Heart right ventricle (tissue), 16 donors: ENCODE data around the gene ANKRD13D. TPM values are rescaled to one million over a fixed set of nuclear protein-coding genes. Genes with fewer than 3 reads are reported as not detected.

ENCODE experiments used
- ATAC-seq, 8 donors: fragments of 200-7000 bp; cut with Tn5 transposase; one replicate each; pipeline ENCODE4 v1.9.1; 2020; ENCODE audit warnings: mild to moderate bottlenecking in 8 of 8, moderate library complexity in 8 of 8, moderate number of reproducible peaks in 1 of 8
- DNase-seq, 2 donors: peaks; one replicate each; pipeline ENCODE4 v3.0.0-alpha.2; 2020
- H3K27ac ChIP-seq, 10 donors: fragments of 200-600 bp; sonication (generic) in 2 of 10; one replicate each; pipeline versions ENCODE4 v1.5.0 to v1.8.0; 2020 to 2022; ENCODE audit warnings: mild to moderate bottlenecking in 3 of 10
- H3K27me3 ChIP-seq, 7 donors: fragments of 200-600 bp; one replicate each; pipeline ENCODE4 v1.8.0; 2021 to 2022; ENCODE audit warnings: mild to moderate bottlenecking in 2 of 7
- H3K36me3 ChIP-seq, 9 donors: fragments of 200-600 bp; sonication (generic) in 1 of 9; one replicate each; pipeline versions ENCODE4 v1.5.0 to v1.8.0; 2020 to 2022; ENCODE audit warnings: mild to moderate bottlenecking in 2 of 9
- H3K4me1 ChIP-seq, 9 donors: fragments of 200-600 bp; sonication (generic) in 1 of 9; one replicate each; pipeline versions ENCODE4 v1.5.0 to v1.8.0; 2020 to 2022; ENCODE audit warnings: mild to moderate bottlenecking in 4 of 9
- H3K4me3 ChIP-seq, 10 donors: fragments of 200-600 bp; sonication (generic) in 2 of 10; one replicate each; pipeline versions ENCODE4 v1.5.0 to v1.8.0; 2020 to 2022; ENCODE audit warnings: mild to moderate bottlenecking in 7 of 10, moderate library complexity in 2 of 10
- H3K9me3 ChIP-seq, 11 donors: fragments of 200-600 bp in 10 of 11; sonication (generic) in 2 of 11; one replicate each; pipeline versions ENCODE4 v1.5.0 to v1.8.0; 2013 to 2022; ENCODE audit warnings: mild to moderate bottlenecking in 2 of 11, control low read depth in 1 of 11, moderate library complexity in 1 of 11
- WGBS, 2 donors: extraction: QIAGEN DNeasy Blood & Tissue Kit; methylation state at CpG; one replicate each; pipeline ENCODE4 v1.1.7; 2013; ENCODE audit warnings: inconsistent platforms in 1 of 2; 5-methylcytosine and 5-hydroxymethylcytosine counted together
- intact Hi-C, 10 donors: fragments of 100-400 bp; cut with DNase I; formaldehyde crosslinking; loops; one replicate each; pipeline versions ENCODE4 v1.11.1 to v1.14.2; 2022
- polyA plus RNA-seq, 2 donors: library from polyadenylated mRNA; stranded (reverse); fragments of 200-250 nt; gene quantifications; one replicate each; pipeline ENCODE4 v1.2.3, GENCODE V29; 2013
- total RNA-seq, 10 donors: library from RNA; stranded (reverse); fragmentation: NEBNext Ultra II Directional in 3 of 10; extraction: Animal tissue kit (Norgen Biotek cat#: 25700) in 3 of 10; gene quantifications; one replicate each; pipeline versions ENCODE4 v1.2.1 to v1.2.4, GENCODE V29; 2021 to 2023
- TF ChIP-seq, protein P1 (sequence below), 9 donors: fragments of 200-600 bp; sonication (generic) in 2 of 9; IDR thresholded peaks; one replicate each; pipeline versions ENCODE4 v1.5.0 to v1.8.0; 2021 to 2022; ENCODE audit warnings: antibody characterized with exemption in 9 of 9, mild to moderate bottlenecking in 5 of 9, moderate library complexity in 1 of 9
- donor health status: Arrhythmogenic right ventricular cardiomyopathy.
- donor health status: ischemic (EF 13 %, LVEDD 7.1; RV severe dilation, severe dysfunction).
- donor health status: healthy with polysubstance abuse.
- donor health status: DM: no; HTN: yes; CAD: no.
- donor health status: DM: no; HTN: no; CAD: no.
- donor health status: ischemic (EF 25% LVEDD 6.9; RV normal size, moderate dysfunction).
- donor health status: ischemic (EF 25% LVEDD 5.7; RV mildly dilated, moderate dysfunction).
- donor health status: healthy.
- donor health status: DM: yes; HTN: yes; CAD: no.
- donor health status: Ischemic cardiomyopathy.
- donor health status: ischemic (EF 35%, LVEDD 5.7; RV mildly dilated, moderate dysfunction).
- donor health status: nonischemic (EF 11% LVEDD 7.7; RV severe dilation, severe dysfunction).
- donor health status: DM: yes; HTN: yes; CAD: no.
- donor health status: PGD.
- donor health status: ischemic (EF 29% LVEDD 5.4; RV normal size, mild dysfunction).
- donor health status: nonischemic (EF 23%, LVEDD 6.1; RV moderate dilation, normal function).

ANKRD13D gene
- total and polyA plus RNA-seq, 12 donors = 7.9 to 39.4 (median 13.3) TPM

DNA sequence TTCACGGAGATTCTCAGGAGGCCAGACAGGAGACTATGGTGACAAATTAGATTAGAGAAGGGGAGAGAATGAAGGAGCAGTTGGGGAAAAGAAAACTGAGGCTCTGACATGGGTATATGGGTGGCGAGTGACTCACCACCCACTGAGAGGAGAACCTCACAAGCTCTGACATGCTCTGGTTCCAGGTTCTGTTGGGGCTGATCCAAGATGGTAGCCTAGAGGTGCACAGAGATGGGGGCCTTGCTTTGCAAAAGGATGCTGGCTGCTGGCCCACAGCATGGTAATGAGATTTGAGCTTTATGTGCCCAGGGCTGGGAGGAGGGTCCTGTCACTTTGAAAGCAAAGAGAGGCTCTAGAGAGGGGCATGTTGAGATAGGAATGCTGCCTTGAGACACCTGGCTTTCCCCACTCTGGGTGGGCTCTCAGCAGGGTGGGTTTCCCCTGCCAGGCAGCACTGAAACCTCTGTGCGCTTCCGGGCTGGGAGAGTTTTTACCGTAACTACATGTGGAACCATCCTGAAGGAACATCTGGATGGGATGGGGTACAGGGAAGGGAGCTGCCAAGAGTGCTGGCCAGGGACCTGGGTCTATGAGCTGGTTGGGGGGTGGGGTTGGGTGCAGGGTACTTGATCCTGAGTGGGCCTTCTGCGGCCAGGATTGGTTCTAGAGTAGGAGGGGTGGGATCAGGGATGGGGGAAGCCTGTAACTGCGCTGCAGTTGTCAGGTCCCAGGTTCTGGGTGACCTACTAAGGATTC, 24.0 kb upstream of the ANKRD13D start:
- WGBS, 2 donors = 94 to 95% methylated on average over 7 of the region's 7 CpGs
- Histone ChIP-seq H3K27me3 (no peaks in the 10 kb centered on the region), H3K27ac (peak overlapping the region in 5 of 10 donors; percentile 66 to 82 (median 77)), H3K4me3 (no peak overlapping the region), H3K9me3 (no peaks in the 10 kb centered on the region), H3K36me3 (peaks cover 0 to 21% (median 0%) of the 10 kb centered on the region in 9 donors), H3K4me1 (peaks cover 23 to 69% (median 58%) of the 10 kb centered on the region in 9 donors)
- TF ChIP-seq, protein P1, sequence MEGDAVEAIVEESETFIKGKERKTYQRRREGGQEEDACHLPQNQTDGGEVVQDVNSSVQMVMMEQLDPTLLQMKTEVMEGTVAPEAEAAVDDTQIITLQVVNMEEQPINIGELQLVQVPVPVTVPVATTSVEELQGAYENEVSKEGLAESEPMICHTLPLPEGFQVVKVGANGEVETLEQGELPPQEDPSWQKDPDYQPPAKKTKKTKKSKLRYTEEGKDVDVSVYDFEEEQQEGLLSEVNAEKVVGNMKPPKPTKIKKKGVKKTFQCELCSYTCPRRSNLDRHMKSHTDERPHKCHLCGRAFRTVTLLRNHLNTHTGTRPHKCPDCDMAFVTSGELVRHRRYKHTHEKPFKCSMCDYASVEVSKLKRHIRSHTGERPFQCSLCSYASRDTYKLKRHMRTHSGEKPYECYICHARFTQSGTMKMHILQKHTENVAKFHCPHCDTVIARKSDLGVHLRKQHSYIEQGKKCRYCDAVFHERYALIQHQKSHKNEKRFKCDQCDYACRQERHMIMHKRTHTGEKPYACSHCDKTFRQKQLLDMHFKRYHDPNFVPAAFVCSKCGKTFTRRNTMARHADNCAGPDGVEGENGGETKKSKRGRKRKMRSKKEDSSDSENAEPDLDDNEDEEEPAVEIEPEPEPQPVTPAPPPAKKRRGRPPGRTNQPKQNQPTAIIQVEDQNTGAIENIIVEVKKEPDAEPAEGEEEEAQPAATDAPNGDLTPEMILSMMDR (IDR thresholded peaks at IDR 0.05) = no peak
- ATAC-seq (no peak), DNase-seq (no peak)
- intact Hi-C loops = loop anchor here in 5 of 10 donors (2.0 to 10.0 kb wide), 5 partner anchors 37 to 120 kb away; partner anchors contain the start of gene SSH3 (in 2 of the 5)

DNA sequence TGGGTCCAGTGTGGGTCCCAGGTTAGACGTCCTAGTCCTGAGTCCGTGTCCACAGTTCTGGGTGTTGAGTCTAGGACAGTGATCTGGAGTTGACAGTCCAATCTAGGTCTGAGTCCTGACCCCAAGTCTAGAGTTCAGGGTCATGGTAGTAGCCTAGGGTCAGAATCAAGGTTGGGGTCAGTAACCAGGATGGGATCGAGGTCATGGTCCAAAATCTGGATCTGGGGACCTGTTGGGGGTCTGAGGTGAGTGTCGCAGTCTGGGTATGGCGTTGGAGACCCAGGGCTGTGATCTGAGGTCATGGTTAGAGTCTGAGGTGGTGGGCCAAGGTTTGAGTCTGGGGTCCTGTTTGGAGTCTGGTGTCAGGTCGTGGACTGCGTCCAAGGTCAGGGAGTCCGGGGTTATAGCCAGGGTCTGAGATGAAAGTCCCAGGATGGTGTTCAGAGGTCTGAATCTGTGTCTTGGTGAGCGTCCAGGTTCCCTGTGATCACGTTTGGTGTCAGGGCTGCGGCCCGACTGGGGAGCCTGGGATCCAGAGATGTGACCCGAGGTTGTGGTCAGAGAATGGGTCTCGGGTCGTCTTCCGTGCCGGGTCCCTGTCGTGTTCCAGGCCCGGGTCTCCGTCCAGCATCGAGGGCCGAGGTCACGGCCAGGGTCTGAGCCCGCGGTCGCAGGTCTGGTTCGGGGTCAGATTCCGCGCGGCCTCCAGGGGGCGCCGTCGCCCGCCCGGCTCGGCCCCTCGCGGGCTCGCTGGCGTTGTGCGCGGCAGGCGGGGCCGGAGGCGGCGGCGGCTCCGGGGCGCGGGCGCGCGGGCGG, 23.3 kb upstream of the ANKRD13D start:
- DNase-seq = peak; percentile 70 to 89
- 12% methylated on average over 54 of the region's 54 CpGs for WGBS, 2 donors

DNA sequence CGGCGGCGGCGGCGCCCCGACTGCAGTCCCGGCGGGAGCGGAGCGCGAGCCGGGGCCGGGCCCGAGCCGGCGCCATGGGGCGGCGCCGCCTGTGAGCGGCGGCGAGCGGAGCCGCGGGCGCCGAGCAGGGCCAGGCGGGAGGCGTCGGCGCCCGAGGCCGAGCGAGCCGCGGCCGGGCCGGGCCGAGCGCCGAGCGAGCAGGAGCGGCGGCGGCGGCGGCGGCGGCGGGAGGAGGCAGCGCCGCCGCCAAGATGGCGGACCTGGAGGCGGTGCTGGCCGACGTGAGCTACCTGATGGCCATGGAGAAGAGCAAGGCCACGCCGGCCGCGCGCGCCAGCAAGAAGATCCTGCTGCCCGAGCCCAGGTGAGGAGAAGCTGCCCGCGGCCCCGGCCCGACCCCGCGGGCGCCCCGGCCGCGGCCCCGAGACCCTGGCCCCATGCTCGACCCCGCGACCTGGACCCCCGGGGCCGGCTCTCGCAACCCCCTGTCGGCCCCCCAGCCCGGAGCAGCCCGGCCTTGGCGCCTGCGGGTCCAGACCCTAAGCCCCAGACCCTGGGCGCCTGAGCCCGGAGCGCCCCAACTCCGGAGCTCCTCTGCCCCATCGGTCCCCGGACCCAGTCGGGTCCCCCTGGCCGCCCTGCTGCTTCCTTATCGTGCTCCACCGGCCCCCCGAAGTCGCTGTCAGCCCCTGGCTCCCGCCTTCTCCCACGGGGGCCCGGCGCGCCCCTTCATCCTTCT, 22.5 kb upstream of the ANKRD13D start, which contains the start of gene GRK2:
TSS of gene GRK2 (plus strand) at position 25 of the 739 bp plus-strand sequence. CDS start at position 252, 227 bp downstream.
- peaks cover 31 to 76% (median 67%) of the 10 kb centered on the region in 9 donors for H3K4me1 ChIP-seq
- intact Hi-C loops = loop anchor here in 9 of 10 donors (1.0 to 10.0 kb wide), 5 partner anchors 36 to 118 kb away; partner anchors contain the start of gene SSH3 (in 2 of the 9)
- 0 to 1% methylated on average over 48 to 99 of the region's 103 CpGs for WGBS, 2 donors
- peak in 1 of 8 donors; percentile 19 for ATAC-seq
- DNase-seq = peak in 1 of 2 donors; percentile 53
- TF ChIP-seq, protein P1 (IDR thresholded peaks at IDR 0.05) = no peak
- peak within 1 kb of the TSS; percentile 75 to 98 (median 96) for H3K4me3 ChIP-seq
- H3K36me3 ChIP-seq = peaks cover 0 to 28% (median 0%) of the 10 kb centered on the region in 9 donors
- peak within 1 kb of the TSS; percentile 70 to 98 (median 91) for H3K27ac ChIP-seq
- no peaks in the 10 kb centered on the region for H3K9me3 ChIP-seq
- H3K27me3 ChIP-seq = no peaks in the 10 kb centered on the region

More for the DNA sequence above, 23.3 kb upstream of the ANKRD13D start:
- intact Hi-C loops = loop anchor here in 9 of 10 donors (1.0 to 10.0 kb wide), 5 partner anchors 36 to 119 kb away; partner anchors contain the start of gene SSH3 (in 2 of the 9)
- peak; percentile 51 to 76 (median 64) for ATAC-seq
- Histone ChIP-seq H3K36me3 (peaks cover 0 to 23% (median 0%) of the 10 kb centered on the region in 9 donors), H3K4me3 (peak overlapping the region in 6 of 10 donors; percentile 22 to 38 (median 36)), H3K4me1 (peaks cover 25 to 76% (median 66%) of the 10 kb centered on the region in 9 donors), H3K9me3 (no peaks in the 10 kb centered on the region), H3K27ac (peak overlapping the region in 9 of 10 donors; percentile 32 to 86 (median 76)), H3K27me3 (no peaks in the 10 kb centered on the region)
- TF ChIP-seq, protein P1 (IDR thresholded peaks at IDR 0.05) = peak; percentile 65 to 81 (median 77)
